ENCODE measurements around the gene EREG. TPM values are rescaled to one million over a fixed set of nuclear protein-coding genes. Genes with fewer than 3 reads are reported as not detected.
A peak's percentile ranks its signal among the peaks of the same experiment; 100 is the strongest.

EREG gene
- total RNA-seq, result 10 to 100 TPM in 1 of 7 donors, 1 to 10 TPM in 3, under 1 TPM in 3; 0.13 to 12.3 (median 1.3) TPM
- under 1 TPM; 0.03 to 0.17 (median 0.07) TPM for polyA plus RNA-seq
- long read RNA-seq, donor 1, result 0 reads
- long read RNA-seq, donor 2, result 0 reads

GRCh38 chr4:74364652-74365491 is at the start of gene EREG:
TSS of gene EREG (plus strand) at chr4:74365145. CDS start at chr4:74365309, 164 bp downstream.
- peak within 1 kb of the TSS; percentile 12 to 65 (median 32) for H3K4me3 ChIP-seq
- TF ChIP-seq POLR2AphosphoS5 (IDR thresholded peaks at IDR 0.05) (peak in 2 of 3 donors; percentile 66 to 69), CTCF (IDR thresholded peaks at IDR 0.05 in 8 of 11, conservative IDR thresholded peaks at IDR 0.05 in 3 of 11) (no peak), POLR2A (IDR thresholded peaks at IDR 0.05) (no peak)
- DNase-seq, result peak; percentile 84
- intact Hi-C loops (cut with DNase I; ENCODE audit: low total_unique reads), result no loop called here
- WGBS, 5 donors, result 2 to 10% (median 3%) methylated on average over 22 to 40 of the region's 40 CpGs
- no peaks in the 10 kb centered on the region for H3K36me3 ChIP-seq
- H3K27ac ChIP-seq, result peak within 1 kb of the TSS in 3 of 8 donors; percentile 10 to 56 (median 30)
- no peaks in the 10 kb centered on the region for H3K9me3 ChIP-seq
- H3K27me3 ChIP-seq (replicated peaks in 1 of 7), result peaks cover 3 to 35% (median 19%) of the 10 kb centered on the region in 7 donors
- H3K4me1 ChIP-seq, result peaks cover 11 to 28% (median 17%) of the 10 kb centered on the region in 6 donors

GRCh38 chr4:74315376-74315775 is 49.6 kb upstream of the EREG start:
- no peaks in the 10 kb centered on the region for H3K36me3 ChIP-seq
- no peak overlapping the region for H3K4me3 ChIP-seq
- no peak for TF ChIP-seq POLR2A (IDR thresholded peaks at IDR 0.05)
- no peak for TF ChIP-seq CTCF (IDR thresholded peaks at IDR 0.05 in 8 of 11, conservative IDR thresholded peaks at IDR 0.05 in 3 of 11)
- no peak for TF ChIP-seq POLR2AphosphoS5 (IDR thresholded peaks at IDR 0.05)
- H3K9me3 ChIP-seq, result no peaks in the 10 kb centered on the region
- H3K4me1 ChIP-seq, result peaks cover 0 to 2% (median 0%) of the 10 kb centered on the region in 6 donors
- intact Hi-C loops (cut with DNase I; ENCODE audit: low total_unique reads), result no loop called here
- no peak overlapping the region for H3K27ac ChIP-seq
- H3K27me3 ChIP-seq (replicated peaks in 1 of 7), result no peaks in the 10 kb centered on the region
- DNase-seq, result no peak
- 57 to 72% (median 62%) methylated on average over 5 of the region's 5 CpGs for WGBS, 5 donors

GRCh38 chr4:74316397-74316796 is 48.5 kb upstream of the EREG start:
- Histone ChIP-seq H3K36me3 (no peaks in the 10 kb centered on the region), H3K4me3 (no peak overlapping the region), H3K27ac (no peak overlapping the region), H3K9me3 (no peaks in the 10 kb centered on the region), H3K4me1 (peaks cover 0 to 4% (median 0%) of the 10 kb centered on the region in 6 donors), H3K27me3 (replicated peaks in 1 of 7) (no peaks in the 10 kb centered on the region)
- 24 to 39% (median 38%) methylated on average over 2 of the region's 2 CpGs for WGBS, 5 donors
- TF ChIP-seq POLR2AphosphoS5 (IDR thresholded peaks at IDR 0.05), result no peak
- TF ChIP-seq POLR2A (IDR thresholded peaks at IDR 0.05), result no peak
- no peak for TF ChIP-seq CTCF (IDR thresholded peaks at IDR 0.05 in 8 of 11, conservative IDR thresholded peaks at IDR 0.05 in 3 of 11)
- no peak for DNase-seq
- intact Hi-C loops (cut with DNase I; ENCODE audit: low total_unique reads), result no loop called here

GRCh38 chr4:74317616-74318246 is 47.2 kb upstream of the EREG start:
- peaks cover 0 to 4% (median 0%) of the 10 kb centered on the region in 6 donors for H3K4me1 ChIP-seq
- DNase-seq, result no peak
- H3K9me3 ChIP-seq, result no peaks in the 10 kb centered on the region
- no peaks in the 10 kb centered on the region for H3K27me3 ChIP-seq (replicated peaks in 1 of 7)
- no peak overlapping the region for H3K27ac ChIP-seq
- intact Hi-C loops (cut with DNase I; ENCODE audit: low total_unique reads), result no loop called here
- no peak overlapping the region for H3K4me3 ChIP-seq
- TF ChIP-seq CTCF (IDR thresholded peaks at IDR 0.05 in 8 of 11, conservative IDR thresholded peaks at IDR 0.05 in 3 of 11) (no peak), POLR2AphosphoS5 (IDR thresholded peaks at IDR 0.05) (no peak), POLR2A (IDR thresholded peaks at IDR 0.05) (no peak)
- H3K36me3 ChIP-seq, result no peaks in the 10 kb centered on the region
- 61 to 85% (median 72%) methylated on average over 3 of the region's 3 CpGs for WGBS, 5 donors

Measured in spleen (tissue), 13 donors.